HepG2 (cell line): ENCODE measurements around the gene MMP17. TPM values are rescaled to one million over a fixed set of nuclear protein-coding genes. Genes with fewer than 3 reads are reported as not detected.

Experiments
- FOSL2 ChIP-seq: sonication (generic); formaldehyde crosslinking; IDR thresholded peaks from 2 replicates; pipeline ENCODE4 v1.4.0; 2020; ENCODE audit warnings: missing genetic modification reagents
- HNRNPL ChIP-seq: fragments of 200-400 bp; formaldehyde crosslinking; IDR thresholded peaks from 2 replicates; pipeline ENCODE4 v1.6.1; 2017; ENCODE audit warnings: mild to moderate bottlenecking, low read depth, low read length
- NFKBIZ ChIP-seq: IDR thresholded peaks from 2 replicates; pipeline ENCODE4 v1.6.1; 2018; ENCODE audit warnings: missing genetic modification reagents, missing compliant biosample characterization
- PCBP2 ChIP-seq: fragments of 200-400 bp; formaldehyde crosslinking; optimal IDR thresholded peaks from 2 replicates; pipeline ENCODE3; 2018; ENCODE audit warnings: low read length, low read depth; ENCODE audit not compliant: poor library complexity, severe bottlenecking
- RAD21 ChIP-seq: fragments of 450-650 bp; formaldehyde crosslinking; IDR thresholded peaks from 2 replicates; pipeline ENCODE4 v1.5.0; 2020; ENCODE audit warnings: mild to moderate bottlenecking
- REL ChIP-seq: sonication (generic); formaldehyde crosslinking; conservative IDR thresholded peaks from 2 replicates; pipeline ENCODE4 v1.8.0; 2022; ENCODE audit warnings: mild to moderate bottlenecking, missing genetic modification reagents, moderate library complexity
- SMARCC2 ChIP-seq: fragments of 450-650 bp; IDR thresholded peaks from 2 replicates; pipeline ENCODE4 v1.6.1; 2017; ENCODE audit warnings: antibody characterized with exemption, mild to moderate bottlenecking
- SMC3 ChIP-seq: IDR thresholded peaks from 2 replicates; pipeline ENCODE4 v1.6.1; 2011; ENCODE audit warnings: low read length, improper control_type of control experiment
- SOX6 ChIP-seq, 2 experiments: fragments of 450-650 bp in 1 of 2; sonication (generic) in 1 of 2; formaldehyde crosslinking in 1 of 2; IDR thresholded peaks; 2 replicates each; pipeline versions ENCODE4 v1.4.0 to v1.6.1; 2017 to 2020; ENCODE audit warnings: antibody characterized with exemption in 1 of 2, mild to moderate bottlenecking in 1 of 2, missing genetic modification reagents in 1 of 2
- ZNF30 ChIP-seq: sonication (generic); formaldehyde crosslinking; IDR thresholded peaks from 2 replicates; pipeline ENCODE4 v1.5.0; 2020; ENCODE audit warnings: mild to moderate bottlenecking, missing genetic modification reagents
- ZNF496 ChIP-seq: sonication (generic); formaldehyde crosslinking; IDR thresholded peaks from 2 replicates; pipeline ENCODE4 v1.8.1; 2023; ENCODE audit warnings: mild to moderate bottlenecking, moderate library complexity, missing genetic modification reagents; ENCODE audit not compliant: insufficient replicate concordance
- polyA plus RNA-seq, 8 experiments: library from polyadenylated mRNA; depleted of rRNA in 3 of 8; stranded (reverse) in 7 of 8; unstranded in 1 of 8; fragments of >200 nt; fragmentation: Illumina TruSeq in 4 of 8; extraction: Trizol in 4 of 8; gene quantifications; 2 replicates each; pipeline versions ENCODE4 v1.2.1 to v1.2.3, GENCODE V29; 2011 to 2016; ENCODE audit warnings: low read depth in 4 of 8, missing spikeins in 1 of 8, mixed read lengths in 1 of 8; ENCODE audit not compliant: insufficient read depth in 1 of 8
- total RNA-seq, 5 experiments: library from RNA; depleted of rRNA; stranded (reverse); fragments of >200 nt; fragmentation: Illumina TruSeq; extraction: Trizol; gene quantifications; 2 replicates each; pipeline ENCODE4 v1.2.3, GENCODE V29; 2016; ENCODE audit warnings: low read depth in 1 of 5
- TF ChIP-seq, protein P1 (sequence below): sonication (generic); formaldehyde crosslinking; IDR thresholded peaks from 2 replicates; pipeline ENCODE4 v1.4.0; 2020; ENCODE audit warnings: mild to moderate bottlenecking, missing genetic modification reagents
- TF ChIP-seq, protein P2 (sequence below): sonication (generic); formaldehyde crosslinking; IDR thresholded peaks from 2 replicates; pipeline ENCODE4 v1.8.1; 2023; ENCODE audit warnings: mild to moderate bottlenecking, inconsistent platforms, moderate library complexity, missing genetic modification reagents, borderline replicate concordance
- TF ChIP-seq, protein P3 (sequence below): sonication (generic); formaldehyde crosslinking; IDR thresholded peaks from 2 replicates; pipeline ENCODE4 v1.4.0; 2020; ENCODE audit warnings: missing genetic modification reagents

The MMP17 gene
- total and polyA plus RNA-seq, 2 of the 13 experiments (the other 11 are each of a cell fraction or from before 2014, with no cell fraction given): 0.55 to 0.80 TPM

DNA sequence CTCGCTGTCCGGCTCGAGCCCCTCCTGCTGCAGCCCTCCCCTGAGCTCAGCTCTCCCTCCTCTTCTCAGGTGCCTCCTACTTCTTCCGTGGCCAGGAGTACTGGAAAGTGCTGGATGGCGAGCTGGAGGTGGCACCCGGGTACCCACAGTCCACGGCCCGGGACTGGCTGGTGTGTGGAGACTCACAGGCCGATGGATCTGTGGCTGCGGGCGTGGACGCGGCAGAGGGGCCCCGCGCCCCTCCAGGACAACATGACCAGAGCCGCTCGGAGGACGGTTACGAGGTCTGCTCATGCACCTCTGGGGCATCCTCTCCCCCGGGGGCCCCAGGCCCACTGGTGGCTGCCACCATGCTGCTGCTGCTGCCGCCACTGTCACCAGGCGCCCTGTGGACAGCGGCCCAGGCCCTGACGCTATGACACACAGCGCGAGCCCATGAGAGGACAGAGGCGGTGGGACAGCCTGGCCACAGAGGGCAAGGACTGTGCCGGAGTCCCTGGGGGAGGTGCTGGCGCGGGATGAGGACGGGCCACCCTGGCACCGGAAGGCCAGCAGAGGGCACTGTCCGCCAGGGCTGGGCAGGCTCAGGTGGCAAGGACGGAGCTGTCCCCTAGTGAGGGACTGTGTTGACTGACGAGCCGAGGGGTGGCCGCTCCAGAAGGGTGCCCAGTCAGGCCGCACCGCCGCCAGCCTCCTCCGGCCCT is 22.8 kb downstream of the MMP17 start (continued):
- TF ChIP-seq, protein P1, sequence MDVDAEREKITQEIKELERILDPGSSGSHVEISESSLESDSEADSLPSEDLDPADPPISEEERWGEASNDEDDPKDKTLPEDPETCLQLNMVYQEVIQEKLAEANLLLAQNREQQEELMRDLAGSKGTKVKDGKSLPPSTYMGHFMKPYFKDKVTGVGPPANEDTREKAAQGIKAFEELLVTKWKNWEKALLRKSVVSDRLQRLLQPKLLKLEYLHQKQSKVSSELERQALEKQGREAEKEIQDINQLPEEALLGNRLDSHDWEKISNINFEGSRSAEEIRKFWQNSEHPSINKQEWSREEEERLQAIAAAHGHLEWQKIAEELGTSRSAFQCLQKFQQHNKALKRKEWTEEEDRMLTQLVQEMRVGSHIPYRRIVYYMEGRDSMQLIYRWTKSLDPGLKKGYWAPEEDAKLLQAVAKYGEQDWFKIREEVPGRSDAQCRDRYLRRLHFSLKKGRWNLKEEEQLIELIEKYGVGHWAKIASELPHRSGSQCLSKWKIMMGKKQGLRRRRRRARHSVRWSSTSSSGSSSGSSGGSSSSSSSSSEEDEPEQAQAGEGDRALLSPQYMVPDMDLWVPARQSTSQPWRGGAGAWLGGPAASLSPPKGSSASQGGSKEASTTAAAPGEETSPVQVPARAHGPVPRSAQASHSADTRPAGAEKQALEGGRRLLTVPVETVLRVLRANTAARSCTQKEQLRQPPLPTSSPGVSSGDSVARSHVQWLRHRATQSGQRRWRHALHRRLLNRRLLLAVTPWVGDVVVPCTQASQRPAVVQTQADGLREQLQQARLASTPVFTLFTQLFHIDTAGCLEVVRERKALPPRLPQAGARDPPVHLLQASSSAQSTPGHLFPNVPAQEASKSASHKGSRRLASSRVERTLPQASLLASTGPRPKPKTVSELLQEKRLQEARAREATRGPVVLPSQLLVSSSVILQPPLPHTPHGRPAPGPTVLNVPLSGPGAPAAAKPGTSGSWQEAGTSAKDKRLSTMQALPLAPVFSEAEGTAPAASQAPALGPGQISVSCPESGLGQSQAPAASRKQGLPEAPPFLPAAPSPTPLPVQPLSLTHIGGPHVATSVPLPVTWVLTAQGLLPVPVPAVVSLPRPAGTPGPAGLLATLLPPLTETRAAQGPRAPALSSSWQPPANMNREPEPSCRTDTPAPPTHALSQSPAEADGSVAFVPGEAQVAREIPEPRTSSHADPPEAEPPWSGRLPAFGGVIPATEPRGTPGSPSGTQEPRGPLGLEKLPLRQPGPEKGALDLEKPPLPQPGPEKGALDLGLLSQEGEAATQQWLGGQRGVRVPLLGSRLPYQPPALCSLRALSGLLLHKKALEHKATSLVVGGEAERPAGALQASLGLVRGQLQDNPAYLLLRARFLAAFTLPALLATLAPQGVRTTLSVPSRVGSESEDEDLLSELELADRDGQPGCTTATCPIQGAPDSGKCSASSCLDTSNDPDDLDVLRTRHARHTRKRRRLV (CRISPR knock-in tag): no peak
- no peak for TF ChIP-seq PCBP2
- TF ChIP-seq, protein P2, sequence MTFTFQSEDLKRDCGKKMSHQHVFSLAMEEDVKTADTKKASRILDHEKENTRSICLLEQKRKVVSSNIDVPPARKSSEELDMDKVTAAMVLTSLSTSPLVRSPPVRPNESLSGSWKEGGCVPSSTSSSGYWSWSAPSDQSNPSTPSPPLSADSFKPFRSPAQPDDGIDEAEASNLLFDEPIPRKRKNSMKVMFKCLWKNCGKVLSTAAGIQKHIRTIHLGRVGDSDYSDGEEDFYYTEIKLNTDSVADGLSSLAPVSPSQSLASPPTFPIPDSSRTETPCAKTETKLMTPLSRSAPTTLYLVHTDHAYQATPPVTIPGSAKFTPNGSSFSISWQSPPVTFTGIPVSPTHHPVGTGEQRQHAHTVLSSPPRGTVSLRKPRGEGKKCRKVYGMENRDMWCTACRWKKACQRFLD (CRISPR knock-in tag): no peak
- peak; percentile 95 for TF ChIP-seq RAD21 (CRISPR knock-in tag)
- peak; percentile 89 for TF ChIP-seq HNRNPL
- no peak for TF ChIP-seq SMARCC2
- no peak for TF ChIP-seq SOX6 (IDR thresholded peaks at IDR 0.05)
- TF ChIP-seq SOX6 (CRISPR knock-in tag; IDR thresholded peaks at IDR 0.05): peak; percentile 34; the same call in 1 of the 2 replicates
- TF ChIP-seq REL (CRISPR knock-in tag): 0 out of 2 replicates have a peak, but pooled peaks have one; percentile 19
- peak; percentile 33; the same call in 1 of the 2 replicates for TF ChIP-seq SMC3
- TF ChIP-seq ZNF30 (CRISPR knock-in tag): no peak
- TF ChIP-seq ZNF496 (CRISPR knock-in tag): no peak
- TF ChIP-seq NFKBIZ (CRISPR knock-in tag): no peak
- TF ChIP-seq, protein P3, sequence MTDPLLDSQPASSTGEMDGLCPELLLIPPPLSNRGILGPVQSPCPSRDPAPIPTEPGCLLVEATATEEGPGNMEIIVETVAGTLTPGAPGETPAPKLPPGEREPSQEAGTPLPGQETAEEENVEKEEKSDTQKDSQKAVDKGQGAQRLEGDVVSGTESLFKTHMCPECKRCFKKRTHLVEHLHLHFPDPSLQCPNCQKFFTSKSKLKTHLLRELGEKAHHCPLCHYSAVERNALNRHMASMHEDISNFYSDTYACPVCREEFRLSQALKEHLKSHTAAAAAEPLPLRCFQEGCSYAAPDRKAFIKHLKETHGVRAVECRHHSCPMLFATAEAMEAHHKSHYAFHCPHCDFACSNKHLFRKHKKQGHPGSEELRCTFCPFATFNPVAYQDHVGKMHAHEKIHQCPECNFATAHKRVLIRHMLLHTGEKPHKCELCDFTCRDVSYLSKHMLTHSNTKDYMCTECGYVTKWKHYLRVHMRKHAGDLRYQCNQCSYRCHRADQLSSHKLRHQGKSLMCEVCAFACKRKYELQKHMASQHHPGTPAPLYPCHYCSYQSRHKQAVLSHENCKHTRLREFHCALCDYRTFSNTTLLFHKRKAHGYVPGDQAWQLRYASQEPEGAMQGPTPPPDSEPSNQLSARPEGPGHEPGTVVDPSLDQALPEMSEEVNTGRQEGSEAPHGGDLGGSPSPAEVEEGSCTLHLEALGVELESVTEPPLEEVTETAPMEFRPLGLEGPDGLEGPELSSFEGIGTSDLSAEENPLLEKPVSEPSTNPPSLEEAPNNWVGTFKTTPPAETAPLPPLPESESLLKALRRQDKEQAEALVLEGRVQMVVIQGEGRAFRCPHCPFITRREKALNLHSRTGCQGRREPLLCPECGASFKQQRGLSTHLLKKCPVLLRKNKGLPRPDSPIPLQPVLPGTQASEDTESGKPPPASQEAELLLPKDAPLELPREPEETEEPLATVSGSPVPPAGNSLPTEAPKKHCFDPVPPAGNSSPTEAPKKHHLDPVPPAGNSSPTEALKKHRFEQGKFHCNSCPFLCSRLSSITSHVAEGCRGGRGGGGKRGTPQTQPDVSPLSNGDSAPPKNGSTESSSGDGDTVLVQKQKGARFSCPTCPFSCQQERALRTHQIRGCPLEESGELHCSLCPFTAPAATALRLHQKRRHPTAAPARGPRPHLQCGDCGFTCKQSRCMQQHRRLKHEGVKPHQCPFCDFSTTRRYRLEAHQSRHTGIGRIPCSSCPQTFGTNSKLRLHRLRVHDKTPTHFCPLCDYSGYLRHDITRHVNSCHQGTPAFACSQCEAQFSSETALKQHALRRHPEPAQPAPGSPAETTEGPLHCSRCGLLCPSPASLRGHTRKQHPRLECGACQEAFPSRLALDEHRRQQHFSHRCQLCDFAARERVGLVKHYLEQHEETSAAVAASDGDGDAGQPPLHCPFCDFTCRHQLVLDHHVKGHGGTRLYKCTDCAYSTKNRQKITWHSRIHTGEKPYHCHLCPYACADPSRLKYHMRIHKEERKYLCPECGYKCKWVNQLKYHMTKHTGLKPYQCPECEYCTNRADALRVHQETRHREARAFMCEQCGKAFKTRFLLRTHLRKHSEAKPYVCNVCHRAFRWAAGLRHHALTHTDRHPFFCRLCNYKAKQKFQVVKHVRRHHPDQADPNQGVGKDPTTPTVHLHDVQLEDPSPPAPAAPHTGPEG (CRISPR knock-in tag): no peak
- 0 out of 2 replicates have a peak, but pooled peaks have one; percentile 18 for TF ChIP-seq FOSL2 (CRISPR knock-in tag)
